GM19043 (cell line): Measurements from ENCODE around the gene B3GALT6.

Experiments used
- ATAC-seq: cut with Tn5 transposase; IDR thresholded peaks from one replicate; pipeline ENCODE4 v1.9.1; 2021; ENCODE audit warnings: low read depth; ENCODE audit not compliant: unreplicated experiment

B3GALT6 gene

DNA sequence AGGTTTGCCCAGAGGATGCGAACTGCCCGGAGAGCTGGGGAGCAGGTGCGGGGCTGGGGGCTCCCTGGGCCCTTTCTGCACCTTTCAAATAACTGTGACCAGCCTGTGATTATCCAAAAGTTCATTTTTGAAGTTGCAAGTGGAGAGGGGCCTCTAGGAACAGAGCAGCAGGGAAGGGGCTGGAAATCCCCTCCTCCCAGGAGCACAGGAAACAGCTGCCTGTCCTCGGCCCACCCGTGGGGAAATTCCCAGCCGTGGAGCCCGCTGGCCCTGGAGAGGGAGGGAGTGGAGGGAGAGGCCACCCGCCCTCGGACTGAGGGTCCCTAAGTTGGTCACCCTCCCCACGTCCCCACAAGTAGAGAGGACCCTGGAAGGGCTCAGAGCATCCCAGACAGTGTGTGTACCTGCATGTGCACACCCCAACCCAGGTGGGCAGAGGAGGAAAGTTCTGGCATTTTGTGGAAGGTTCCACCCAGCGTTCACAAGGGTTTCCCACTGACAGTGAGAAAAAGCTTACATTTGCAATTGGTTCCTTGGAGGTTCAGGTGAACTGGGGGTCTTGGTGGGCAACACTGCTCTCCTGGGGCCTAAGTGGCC is 16.9 kb upstream of the B3GALT6 start:
- no peak for ATAC-seq

GRCh38 chr1:1215881-1216605 is 16.0 kb upstream of the B3GALT6 start:
- no peak for ATAC-seq

- ATAC-seq, result no peak
Observed at GRCh38 chr1:1216770-1217620, 15.0 kb upstream of the B3GALT6 start.

DNA sequence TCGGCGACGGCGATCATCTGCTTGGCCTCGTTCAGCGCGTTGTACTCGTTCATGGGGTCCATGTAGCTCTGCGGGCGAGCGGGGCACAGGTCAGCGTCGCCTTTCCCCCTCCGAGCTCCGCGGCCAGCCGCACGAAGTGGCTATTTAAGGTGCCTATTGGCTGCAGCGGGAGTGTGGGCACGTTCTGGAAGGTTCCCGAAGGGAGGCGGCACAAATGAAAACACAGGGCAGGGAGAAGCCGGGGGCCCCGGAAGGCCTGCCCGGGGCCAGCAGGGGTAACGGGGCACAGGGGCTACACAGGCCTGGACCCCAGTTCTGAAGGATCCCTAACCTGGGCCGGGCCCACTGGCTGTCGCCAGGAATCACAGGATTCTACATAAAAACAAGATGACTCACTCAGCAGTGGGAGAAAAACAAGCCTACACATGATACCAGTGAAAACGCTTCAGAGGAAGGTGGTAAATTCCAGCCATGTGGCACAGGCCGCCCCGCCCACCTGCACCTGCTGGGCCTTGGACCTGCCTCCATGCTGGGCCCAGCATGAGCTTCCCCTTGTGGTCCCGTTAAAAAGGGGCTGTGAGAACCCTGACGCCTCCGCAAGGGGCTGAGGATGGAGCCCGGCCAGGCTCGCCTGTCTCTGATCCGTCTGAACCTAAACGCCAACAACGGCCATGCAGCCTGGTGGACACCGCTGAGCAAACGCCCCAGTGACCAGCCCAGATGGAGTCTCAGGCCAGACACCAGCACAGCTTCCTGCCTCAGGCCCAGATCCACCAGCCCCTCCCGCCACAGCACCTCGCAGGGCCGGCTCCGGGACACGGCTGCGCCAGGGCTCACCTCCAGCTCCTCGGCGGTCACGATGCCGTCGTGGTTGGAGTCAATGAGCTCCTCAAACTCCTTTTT is 14.2 kb upstream of the B3GALT6 start:
- ATAC-seq, result no peak

DNA sequence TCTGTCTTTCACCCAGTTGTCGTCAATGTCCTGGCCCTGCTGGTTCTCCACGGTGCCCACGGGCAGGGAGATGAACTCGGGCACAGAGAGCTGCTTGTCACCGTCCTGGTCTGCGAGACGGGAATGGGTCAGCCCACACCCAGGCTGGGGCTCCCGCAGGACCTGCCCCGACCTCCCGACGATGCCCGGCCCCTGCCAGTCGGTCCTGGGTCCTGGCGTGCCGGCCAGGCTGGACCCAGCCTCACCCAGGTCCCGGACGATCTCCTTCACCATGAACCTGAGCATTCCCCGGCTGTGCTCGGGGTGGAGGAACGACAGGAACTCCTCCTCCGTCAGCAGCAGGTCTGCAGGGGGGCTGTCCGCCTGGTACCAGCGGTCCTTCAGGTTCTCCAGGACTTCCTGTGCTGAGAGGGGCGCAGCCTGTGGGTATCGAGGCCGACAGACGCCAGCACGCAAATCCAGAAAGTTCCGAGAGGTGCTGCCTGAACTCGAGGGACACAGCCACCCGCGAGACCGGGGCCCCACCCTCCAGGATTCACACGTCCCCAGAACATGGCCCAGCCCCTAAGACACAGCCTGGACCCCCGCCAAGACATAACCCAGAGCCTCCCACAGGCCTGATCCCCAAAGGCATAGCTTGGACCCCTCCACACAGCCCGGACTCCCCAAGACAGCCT is 13.4 kb upstream of the B3GALT6 start:
- ATAC-seq, result no peak

DNA sequence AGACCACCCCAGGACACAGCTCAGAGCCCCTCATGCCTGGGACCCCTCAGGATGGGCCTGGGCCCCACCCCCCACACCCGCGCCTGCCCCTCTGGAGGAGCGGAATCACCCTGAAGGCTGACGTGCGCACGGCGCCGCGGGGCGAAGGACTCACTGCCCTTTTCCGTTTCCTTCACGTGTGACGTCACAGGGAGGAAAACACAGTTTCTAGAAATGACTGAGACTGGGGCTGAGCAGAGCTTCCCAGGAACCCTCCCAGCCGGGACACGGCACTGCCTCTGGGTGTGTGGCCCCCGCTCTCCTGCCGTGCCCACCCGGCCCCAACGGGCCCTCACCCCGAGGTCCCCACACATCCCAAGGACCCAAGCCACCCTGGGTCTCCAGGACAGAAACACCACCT is 12.7 kb upstream of the B3GALT6 start:
- no peak for ATAC-seq

GRCh38 chr1:1220197-1220596 is 11.8 kb upstream of the B3GALT6 start:
- no peak for ATAC-seq

DNA sequence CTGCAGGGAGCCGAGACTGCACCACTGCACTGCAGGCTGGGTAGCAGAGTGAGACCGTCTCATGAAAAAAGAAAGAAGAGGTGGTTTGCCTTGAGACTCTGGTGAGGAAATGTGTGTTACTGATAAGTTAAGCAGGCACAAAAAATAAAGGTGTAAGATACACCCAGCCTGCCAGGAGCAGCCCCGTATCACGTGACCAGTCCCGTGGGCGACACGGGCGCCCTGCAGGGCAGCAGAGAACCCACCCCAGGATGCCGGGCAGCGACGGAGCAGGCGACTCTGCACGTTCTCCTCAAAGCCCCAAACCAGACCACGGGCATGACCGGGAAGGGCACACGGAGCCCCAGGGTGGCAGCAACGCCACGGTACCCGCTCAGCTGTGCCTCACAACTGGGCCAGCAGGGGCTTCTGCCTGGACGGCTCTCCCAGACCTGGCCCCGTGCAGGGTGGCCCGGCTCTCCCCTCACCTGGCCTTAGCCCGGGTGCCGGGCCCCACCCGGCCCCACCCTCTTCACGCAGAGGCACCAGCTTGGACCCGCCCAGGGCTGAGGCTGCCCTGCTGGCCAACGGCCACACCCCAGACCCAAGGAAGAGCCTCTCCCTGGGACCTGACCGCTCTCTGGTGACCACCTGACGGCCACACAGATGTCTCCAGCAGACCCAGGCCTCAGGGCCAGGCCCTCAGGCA is 10.0 kb upstream of the B3GALT6 start:
- ATAC-seq, result no peak

DNA sequence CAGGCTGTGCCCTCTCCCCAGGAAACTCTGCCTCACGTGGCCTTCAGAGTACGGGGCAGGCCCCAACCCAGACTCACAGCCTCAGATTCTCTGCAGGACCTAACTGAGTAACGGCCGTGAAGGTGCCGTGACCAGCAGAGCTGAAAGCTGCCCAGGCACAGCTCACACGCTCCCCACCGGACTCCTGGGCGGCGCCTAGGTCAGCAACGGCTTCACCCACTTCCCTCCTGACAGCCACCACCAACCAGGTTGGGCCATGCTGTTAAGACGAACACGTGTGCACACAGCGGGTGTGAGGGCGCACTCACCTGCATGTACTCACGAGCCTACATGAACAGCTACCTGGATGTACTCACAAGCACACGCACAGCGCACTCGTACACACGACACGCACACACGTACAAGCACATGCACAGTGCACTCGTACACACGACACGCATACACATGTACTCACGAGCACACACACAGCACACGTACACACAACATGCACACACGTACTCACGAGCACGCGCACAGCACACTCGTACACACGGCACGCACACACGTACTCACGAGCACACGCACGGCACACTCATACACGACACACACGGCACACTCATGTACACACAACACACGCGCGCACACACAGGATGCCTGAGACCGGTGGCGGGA is 9.3 kb upstream of the B3GALT6 start:
- no peak for ATAC-seq

DNA sequence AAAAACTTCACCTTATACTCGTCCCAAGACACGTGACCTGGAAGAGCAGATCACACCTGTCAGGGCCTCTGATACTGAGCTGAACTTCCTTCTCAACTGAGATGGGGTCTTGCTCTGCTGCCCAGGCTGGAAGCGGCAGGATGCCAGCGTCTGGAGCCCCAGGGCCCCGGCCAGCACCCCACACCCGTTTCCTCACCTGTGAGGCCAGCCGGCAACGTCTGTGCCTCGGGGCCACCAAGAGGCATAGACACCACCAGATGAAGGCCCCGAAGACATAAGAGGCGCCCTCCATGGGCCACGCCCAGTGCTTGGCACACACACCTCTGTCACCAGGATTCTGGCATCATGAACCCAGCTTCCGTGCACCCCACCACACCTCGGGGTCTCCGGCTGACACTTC is 8.7 kb upstream of the B3GALT6 start:
- no peak for ATAC-seq

DNA sequence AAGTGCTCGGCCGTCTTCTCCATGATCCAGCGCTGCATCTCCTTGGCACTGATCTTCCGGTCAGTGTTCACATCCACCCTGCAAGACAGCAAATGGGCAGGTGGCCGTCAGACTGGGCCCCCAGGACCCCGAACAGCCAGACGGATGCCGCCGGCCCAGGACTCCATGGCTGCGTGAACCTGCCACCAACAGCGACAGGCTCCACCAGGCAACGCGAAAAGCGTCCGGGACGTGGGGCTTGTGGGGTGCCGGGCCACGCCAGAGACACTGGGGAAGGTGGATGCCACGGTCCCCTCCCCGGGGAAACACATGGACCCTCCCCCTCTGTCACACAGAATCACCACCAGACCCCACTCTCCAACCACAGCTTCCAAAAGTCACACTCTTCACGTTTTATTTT is 8.1 kb upstream of the B3GALT6 start:
- no peak for ATAC-seq

DNA sequence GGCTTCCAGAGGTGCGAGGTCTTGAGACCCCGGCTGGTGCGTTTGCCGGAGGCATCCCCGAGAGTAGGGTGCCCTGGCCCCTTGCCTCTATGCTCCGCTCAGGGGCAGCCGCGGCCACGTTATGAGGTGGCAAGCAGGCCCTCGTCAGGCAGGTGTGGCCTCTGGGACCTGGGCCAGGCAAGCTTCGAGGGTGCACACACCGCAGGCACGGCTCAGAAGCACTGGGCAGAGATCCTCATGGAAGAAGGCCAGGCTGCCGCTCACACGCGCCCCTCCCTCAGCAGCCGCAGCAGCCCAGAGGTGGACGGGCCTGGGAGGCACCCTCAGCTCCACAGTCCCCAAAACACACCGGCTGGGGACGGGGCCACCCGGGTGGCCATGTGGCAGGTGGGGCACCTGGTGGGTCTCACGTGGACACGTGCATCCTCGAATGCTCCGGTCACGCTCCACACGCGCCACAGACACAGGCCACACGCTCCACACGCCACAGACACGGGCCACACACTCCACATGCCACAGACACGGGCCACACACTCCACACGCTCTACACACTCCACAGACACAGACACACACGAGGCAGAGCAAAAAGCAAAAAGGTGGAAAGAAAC is 6.7 kb upstream of the B3GALT6 start:
- no peak for ATAC-seq

- ATAC-seq, result no peak
Observed at GRCh38 chr1:1225913-1226312, 6.1 kb upstream of the B3GALT6 start.

DNA sequence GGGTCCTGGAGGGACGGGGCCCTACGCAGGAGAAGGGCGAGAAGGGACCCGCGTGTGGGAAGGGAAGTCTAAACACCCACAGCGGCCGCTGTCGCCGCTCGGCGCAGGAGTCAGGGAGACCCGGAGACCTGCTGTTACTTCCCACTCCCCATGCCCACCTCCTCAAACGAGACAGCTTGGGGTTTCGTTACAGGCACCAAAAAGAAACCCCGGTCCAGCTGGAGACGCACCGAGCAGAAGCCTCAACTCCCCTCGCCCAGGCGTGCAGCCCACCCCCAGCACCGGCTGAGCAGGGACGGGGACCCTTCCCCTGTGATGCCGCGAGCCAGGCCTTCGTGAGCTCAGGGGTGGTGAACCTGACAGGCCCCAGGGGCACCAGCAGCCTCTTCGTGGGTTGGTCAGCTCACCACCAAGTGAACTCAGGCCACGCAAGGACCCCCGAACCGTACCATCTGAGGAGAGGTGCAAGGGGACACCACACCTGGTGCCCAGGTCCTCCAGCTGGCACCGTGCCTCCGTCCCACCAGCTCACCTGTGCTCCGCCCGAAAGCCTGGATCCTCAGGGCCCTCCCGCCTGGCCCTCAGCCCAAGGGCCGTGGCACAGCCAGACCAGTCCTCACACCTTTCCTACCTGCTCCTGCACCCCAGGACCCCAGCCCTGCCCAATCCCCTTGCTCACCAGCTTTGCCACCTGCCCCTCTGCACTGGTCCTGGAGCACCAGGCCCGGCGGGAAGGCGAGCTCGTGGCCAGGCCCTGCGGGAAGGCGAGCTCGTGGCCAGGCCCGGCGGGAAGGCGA is 5.3 kb upstream of the B3GALT6 start:
- ATAC-seq, result no peak

- ATAC-seq, result no peak
Observed at GRCh38 chr1:1227386-1227785, 4.7 kb upstream of the B3GALT6 start.

GRCh38 chr1:1228187-1228586 is 3.9 kb upstream of the B3GALT6 start:
- no peak for ATAC-seq

DNA sequence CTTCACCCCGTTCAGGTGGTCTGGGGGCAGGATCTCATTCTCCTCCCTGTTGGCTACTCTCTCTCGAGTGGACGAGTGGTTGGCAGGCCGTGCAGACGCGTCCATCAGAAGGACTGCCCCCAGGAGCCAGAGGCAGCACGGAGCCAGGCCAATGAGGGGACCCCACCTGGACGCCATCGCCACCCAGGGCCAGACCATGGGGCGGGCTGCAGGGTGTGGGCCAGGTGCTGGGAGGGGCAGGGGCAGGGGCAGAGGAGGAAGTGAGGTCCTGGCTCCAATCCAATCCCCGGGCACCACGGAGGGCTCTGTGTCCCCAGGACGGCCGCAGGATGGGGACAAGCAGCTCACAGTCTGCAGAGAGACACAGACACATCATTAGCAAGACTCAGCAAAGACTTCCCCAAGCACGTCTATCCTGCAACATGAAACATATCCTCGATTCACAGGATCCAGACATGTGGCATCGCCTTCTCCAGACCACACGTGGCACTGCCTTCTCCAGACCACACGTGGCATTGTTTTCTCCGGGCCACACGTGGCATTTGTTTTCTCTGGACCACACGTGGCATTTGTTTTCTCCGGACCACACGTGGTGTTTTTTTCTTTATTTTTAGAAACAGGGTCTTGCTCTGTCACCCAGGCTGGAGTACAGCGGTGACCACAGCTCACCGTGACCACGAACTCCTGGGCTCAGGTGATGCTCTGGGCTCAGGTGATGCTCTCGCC is 3.3 kb upstream of the B3GALT6 start:
- no peak for ATAC-seq
